Mesothelial cell of epicardium (in vitro differentiated cells): ENCODE data around the gene MYLK. TPM values are rescaled to one million over a fixed set of nuclear protein-coding genes. Genes with fewer than 3 reads are reported as not detected.

Source experiments
- DNase-seq, 2 experiments: peaks; one replicate each; pipeline ENCODE4 v3.0.0; 2021; ENCODE audit warnings: low spot score in 2 of 2; ENCODE audit not compliant: unreplicated experiment in 2 of 2
- H3K27ac Mint-ChIP-seq: 2 replicates; pipeline ENCODE4 v1.8.0; 2021; ENCODE audit warnings: mixed read lengths
- H3K27me3 Mint-ChIP-seq: 2 replicates; pipeline ENCODE4 v1.8.0; 2021; ENCODE audit warnings: low read depth, mixed read lengths
- H3K36me3 Mint-ChIP-seq: 2 replicates; pipeline ENCODE4 v1.8.0; 2021; ENCODE audit warnings: mixed read lengths
- H3K4me1 Mint-ChIP-seq: 2 replicates; pipeline ENCODE4 v1.8.0; 2021; ENCODE audit warnings: mixed read lengths
- H3K4me3 Mint-ChIP-seq: 2 replicates; pipeline ENCODE4 v1.8.0; 2021; ENCODE audit warnings: mild to moderate bottlenecking, moderate library complexity, mixed read lengths
- H3K9me3 Mint-ChIP-seq: 2 replicates; pipeline ENCODE4 v1.8.0; 2021; ENCODE audit warnings: mixed read lengths
- total RNA-seq: library from RNA; stranded (reverse); gene quantifications from 3 replicates; pipeline ENCODE4 v1.2.1, GENCODE V29; 2021
- TF ChIP-seq, protein P1 (sequence below): fragments of 200-600 bp; sonication (generic); IDR thresholded peaks from one replicate; pipeline ENCODE4 v1.5.0; 2021; ENCODE audit warnings: antibody characterized with exemption; ENCODE audit not compliant: unreplicated experiment

MYLK gene
- total RNA-seq, 1 donor from 2014 or later, result 14.3 TPM

DNA sequence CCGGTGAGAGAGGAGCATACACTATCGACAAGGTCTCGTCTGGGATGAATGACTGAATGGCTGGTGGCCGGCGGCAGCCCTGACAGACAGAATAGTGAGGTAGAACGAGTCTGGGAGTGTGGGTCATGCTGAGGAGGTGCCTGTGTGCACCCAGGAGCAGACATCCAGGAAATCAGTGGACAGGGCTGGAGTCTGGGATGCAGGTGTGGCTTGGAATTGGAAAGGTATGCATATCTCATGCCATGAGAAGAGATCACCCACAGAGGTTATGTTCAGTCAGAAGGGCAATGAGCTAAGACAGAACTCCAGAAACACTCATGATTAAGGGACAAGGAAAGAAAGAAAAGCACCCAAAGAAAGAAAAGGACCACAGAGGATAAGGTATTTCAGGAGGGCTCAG lies 320.1 kb downstream of the MYLK start:
- Mint-ChIP-seq H3K4me1 (peaks cover 5% of the 10 kb centered on the region), H3K27me3 (no peaks in the 10 kb centered on the region), H3K9me3 (no peaks in the 10 kb centered on the region), H3K27ac (no peak overlapping the region), H3K36me3 (peaks cover 6% of the 10 kb centered on the region), H3K4me3 (no peak overlapping the region)
- no peak for DNase-seq
- TF ChIP-seq, protein P1, sequence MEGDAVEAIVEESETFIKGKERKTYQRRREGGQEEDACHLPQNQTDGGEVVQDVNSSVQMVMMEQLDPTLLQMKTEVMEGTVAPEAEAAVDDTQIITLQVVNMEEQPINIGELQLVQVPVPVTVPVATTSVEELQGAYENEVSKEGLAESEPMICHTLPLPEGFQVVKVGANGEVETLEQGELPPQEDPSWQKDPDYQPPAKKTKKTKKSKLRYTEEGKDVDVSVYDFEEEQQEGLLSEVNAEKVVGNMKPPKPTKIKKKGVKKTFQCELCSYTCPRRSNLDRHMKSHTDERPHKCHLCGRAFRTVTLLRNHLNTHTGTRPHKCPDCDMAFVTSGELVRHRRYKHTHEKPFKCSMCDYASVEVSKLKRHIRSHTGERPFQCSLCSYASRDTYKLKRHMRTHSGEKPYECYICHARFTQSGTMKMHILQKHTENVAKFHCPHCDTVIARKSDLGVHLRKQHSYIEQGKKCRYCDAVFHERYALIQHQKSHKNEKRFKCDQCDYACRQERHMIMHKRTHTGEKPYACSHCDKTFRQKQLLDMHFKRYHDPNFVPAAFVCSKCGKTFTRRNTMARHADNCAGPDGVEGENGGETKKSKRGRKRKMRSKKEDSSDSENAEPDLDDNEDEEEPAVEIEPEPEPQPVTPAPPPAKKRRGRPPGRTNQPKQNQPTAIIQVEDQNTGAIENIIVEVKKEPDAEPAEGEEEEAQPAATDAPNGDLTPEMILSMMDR, result no peak

DNA sequence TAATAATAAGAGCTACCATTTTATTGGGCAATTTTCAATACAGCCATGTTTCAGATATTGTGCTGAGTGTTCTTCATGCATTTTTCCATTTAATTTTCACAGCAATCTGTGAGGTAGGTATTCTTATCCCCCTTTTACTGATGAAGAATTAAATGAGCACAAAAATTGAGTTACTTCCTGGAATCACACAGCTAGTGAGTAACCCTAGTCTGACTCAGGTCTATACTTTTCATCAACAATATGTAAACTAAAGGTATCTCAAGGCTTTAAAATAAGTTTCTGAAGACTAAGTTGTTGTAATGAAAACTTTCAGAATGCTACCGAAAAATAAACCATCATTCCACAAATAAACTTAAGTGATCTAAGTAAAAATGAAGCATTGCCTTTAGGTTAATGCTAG lies 321.6 kb downstream of the MYLK start:
- peaks cover 3% of the 10 kb centered on the region for H3K36me3 Mint-ChIP-seq
- H3K4me3 Mint-ChIP-seq, result no peak overlapping the region
- no peaks in the 10 kb centered on the region for H3K9me3 Mint-ChIP-seq
- TF ChIP-seq, protein P1, result no peak
- no peaks in the 10 kb centered on the region for H3K27me3 Mint-ChIP-seq
- H3K4me1 Mint-ChIP-seq, result no peaks in the 10 kb centered on the region
- H3K27ac Mint-ChIP-seq, result no peak overlapping the region
- no peak for DNase-seq

DNA sequence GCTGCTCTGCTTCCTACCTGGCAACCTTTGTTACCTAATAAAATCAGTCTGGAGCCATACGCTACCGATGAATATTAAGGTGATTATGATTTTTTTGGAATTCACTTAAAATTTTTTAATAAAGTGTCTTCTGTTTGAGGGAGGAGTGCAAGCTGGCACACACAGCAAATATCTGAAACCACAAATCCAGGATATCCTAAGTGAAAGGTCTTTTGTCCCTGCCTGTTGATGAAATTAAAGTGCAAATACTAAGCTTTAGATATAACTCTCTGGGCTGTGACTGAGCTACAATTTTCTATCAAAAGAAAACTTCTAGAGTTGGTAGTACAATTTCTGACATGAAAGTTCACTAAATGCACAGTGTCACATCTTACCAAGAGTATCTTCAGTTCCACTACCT lies 322.9 kb downstream of the MYLK start:
- H3K4me1 Mint-ChIP-seq, result no peaks in the 10 kb centered on the region
- no peaks in the 10 kb centered on the region for H3K27me3 Mint-ChIP-seq
- H3K36me3 Mint-ChIP-seq, result peaks cover 12% of the 10 kb centered on the region
- no peak overlapping the region for H3K4me3 Mint-ChIP-seq
- TF ChIP-seq, protein P1, result no peak
- H3K27ac Mint-ChIP-seq, result no peak overlapping the region
- DNase-seq, result no peak
- H3K9me3 Mint-ChIP-seq, result peaks cover 7% of the 10 kb centered on the region

Other genes starting within 250 kb of the MYLK start
- gene CCDC14, start 76.9 kb upstream of the MYLK start, total RNA-seq, result 111 to 123 TPM (median 120 TPM) in 3 replicates
- not detected in 3 replicates for gene ROPN1, start 107.8 kb upstream of the MYLK start, total RNA-seq
- gene KALRN, start 149.0 kb upstream of the MYLK start, total RNA-seq, result 54.8 to 64.5 TPM (median 57.8 TPM) in 3 replicates